ENCODE measurements around the gene CBR4.
"Not testable (repeated sequence)": the region's sequence is repeated elsewhere in the genome, so short reads cannot be mapped to it uniquely, and the experiment has no call there.

Gene CBR4

GRCh38 chr4:168992952-168993482 lies 17.0 kb downstream of the CBR4 start:
- not testable (repeated sequence) for DNase-seq (ENCODE audit: low read depth)

DNA sequence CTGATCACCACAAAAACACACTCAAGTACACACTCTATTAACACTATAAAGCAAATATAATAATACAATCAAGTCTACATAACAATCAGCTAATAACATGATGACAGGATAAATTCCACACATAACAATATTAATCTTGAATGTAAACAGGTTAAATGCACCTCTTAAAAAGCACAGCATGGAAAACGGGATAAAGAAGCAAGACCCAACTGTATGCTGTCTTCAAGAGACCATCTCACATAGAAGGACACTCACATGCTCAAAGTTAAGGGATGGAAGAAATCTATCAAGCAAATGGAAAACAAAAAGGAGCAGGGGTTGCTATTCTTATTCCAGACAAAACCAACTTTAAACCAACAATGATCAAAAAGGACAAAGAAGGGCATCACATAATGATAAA lies 28.1 kb downstream of the CBR4 start:
- no peak for DNase-seq (ENCODE audit: low read depth)

DNA sequence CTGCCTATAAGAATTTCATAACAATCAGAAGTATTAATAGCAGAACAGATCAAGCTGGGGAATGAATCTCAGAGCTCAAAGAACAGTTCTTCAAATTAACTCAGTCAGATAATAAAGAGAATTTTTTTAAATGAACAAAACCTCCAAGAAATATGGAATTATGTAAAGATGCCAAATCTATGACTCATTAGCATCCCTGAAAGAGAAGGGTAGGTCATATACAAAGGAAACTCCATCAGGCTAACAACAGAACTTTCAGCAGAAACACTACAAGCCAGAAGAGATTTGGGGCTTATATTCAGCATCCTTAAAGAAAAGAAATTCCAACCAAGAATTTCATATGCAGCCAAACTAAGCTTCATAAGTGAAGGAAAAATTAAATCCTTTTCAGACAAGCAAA lies 28.6 kb downstream of the CBR4 start:
- no peak for DNase-seq (ENCODE audit: low read depth)

DNA sequence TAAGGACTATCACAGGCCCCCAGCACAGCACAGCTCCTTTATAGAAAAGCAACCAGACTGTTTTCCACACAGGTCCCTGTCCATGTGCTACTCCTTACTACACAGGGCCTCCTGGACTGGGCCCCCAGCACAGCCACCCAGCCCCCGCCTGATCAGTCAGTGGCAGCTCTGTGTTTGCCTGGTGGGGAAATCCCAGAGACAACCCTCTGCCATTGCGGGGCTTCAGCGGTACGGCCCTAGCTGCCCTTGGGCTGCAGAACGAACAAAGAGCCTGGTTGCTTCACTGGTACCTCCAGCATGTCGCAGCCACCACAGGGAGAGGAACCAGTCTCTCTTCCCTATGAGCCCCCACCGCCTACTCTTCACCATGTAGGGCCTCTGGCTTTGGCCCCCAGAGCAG lies 30.7 kb downstream of the CBR4 start:
- no peak for DNase-seq (ENCODE audit: low read depth)

DNA sequence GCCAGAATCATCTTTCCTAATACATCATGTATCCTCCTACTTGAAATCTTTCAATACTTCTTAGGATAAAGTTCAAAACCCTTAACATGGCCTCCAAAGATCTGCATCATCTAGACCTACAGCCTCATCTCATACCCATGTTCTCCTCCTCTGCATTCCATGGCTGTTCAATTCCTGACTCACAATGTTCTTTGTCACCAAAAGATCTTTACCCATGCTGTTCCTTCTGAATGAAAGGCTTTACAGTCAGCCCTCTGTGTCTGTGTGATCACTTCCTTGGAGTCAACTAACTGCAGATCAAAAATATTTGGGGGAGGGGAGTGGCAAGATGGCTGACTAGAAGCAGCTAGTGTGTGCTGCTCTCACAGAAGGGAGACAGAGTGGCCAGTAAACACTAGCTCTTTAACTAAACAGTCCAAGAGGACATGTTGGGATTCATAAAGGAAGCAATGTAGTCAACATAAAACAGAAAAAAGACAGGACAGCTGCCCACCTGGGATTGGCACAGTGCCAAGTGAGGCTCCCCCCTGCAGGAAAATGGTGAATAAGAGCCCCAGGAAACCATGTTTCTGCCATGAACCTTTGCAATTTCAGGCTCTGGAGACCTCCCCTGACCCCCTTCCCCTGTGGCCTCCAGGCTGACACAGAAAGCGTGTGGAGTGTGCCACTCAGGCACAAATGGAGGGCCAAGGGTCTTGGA lies 31.9 kb downstream of the CBR4 start:
- DNase-seq (ENCODE audit: low read depth), result no peak

DNA sequence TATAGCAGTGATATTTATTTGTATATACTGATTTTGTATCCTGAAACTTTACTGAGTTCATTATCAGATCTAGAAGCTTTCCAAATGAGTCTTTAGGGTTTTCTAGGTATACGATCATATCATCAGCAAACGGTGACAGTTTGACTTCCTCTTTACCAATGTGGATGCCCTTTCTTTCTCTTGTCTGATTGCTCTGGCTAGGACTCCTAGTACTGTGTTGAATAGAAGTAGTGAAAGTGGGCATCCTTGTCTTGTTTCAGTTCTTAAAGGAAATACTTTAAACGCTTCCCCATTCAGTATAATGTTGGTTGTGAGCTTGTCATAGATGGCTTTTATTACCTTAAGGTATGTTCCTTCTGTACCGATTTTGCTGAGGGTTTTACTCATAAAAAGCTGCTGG lies 37.5 kb downstream of the CBR4 start:
- DNase-seq (ENCODE audit: low read depth), result no peak

DNA sequence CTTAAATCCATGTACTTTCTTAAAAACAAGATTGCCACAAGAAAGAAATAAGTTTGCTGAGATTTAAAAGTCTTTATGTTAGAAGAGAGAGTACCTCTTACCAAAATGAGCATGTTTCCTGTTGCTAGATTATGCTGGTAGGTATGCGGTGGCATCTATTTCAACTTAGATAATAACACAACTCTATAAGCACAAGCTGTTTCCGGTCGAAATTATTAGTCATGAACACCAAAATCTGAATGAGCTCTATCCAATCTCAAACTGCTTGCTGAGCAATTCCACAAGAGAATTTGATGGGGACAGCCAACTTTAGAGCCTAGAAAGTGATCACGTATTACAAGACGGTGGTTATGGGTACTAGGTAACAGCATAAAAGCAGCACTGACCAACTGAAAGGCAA lies 49.3 kb downstream of the CBR4 start:
- no peak for DNase-seq (ENCODE audit: low read depth)

DNA sequence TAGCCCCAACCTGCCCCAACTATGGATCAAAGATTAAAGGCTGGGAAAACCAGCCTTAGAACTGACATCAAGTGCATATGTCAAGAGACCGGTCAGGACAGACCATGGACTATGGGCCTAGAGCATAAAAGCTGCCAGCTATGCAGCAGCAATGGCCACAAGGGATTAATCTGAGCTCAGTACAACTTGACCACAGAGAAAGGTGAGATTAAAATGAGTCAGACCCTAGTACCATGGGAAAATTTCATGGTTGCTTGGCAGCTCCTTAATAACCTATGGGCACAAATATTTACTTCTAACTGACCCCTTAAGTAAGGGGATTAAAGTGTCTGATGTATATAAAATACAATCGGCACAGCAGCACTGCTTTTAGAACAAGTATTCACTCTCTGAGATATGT lies 54.4 kb downstream of the CBR4 start:
- no peak for DNase-seq (ENCODE audit: low read depth)

DNA sequence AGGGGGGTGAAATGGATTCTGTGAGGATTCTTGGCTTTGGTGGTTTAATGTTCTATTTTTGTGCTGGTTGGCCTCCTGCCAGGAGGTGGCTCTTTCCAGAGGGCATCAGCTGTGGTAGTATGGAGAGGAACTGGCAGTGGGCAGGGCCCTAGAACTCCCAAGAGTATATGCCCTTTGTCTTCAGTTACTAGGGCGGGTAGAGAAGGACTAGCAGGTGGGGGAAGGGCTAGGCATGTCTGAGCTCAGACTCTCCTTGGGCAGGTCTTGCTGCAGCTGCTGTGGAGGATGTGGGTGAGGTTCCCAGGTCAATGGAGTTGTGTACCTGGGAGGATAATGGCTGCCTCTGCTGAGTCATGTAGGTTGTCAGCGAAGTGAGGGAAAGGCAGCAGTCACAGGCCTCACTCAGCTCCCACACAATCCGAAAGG lies 57.2 kb downstream of the CBR4 start:
- DNase-seq (ENCODE audit: low read depth), result not testable (repeated sequence)

- no peak for DNase-seq (ENCODE audit: low read depth)
Observed at GRCh38 chr4:168945291-168945690, 64.8 kb downstream of the CBR4 start.

GRCh38 chr4:168942985-168943384 lies 67.1 kb downstream of the CBR4 start:
- no peak for DNase-seq (ENCODE audit: low read depth)
